SK-MEL-5 (cell line): ENCODE measurements around the gene BABAM2. TPM values are rescaled to one million over a fixed set of nuclear protein-coding genes. Genes with fewer than 3 reads are reported as not detected.
A peak's percentile ranks its signal among the peaks of the same experiment; 100 is the strongest.

Experiments used
- DNase-seq: peaks from one replicate; pipeline ENCODE4 v3.0.0-alpha.2; 2016; ENCODE audit warnings: low read depth, low spot score
- in situ Hi-C: cut with HindIII; loops from 2 replicates; pipeline ENCODE4 v1.10.0; 2016; ENCODE audit warnings: low sequenced_read_pairs, high pct_unique_total_duplicates, low pct_unique_long_range_greater_than_20kb
- total RNA-seq: library from RNA; depleted of rRNA; stranded (reverse); fragments of >200 nt; shearing (Covaris generic); gene quantifications from 2 replicates; pipeline ENCODE4 v1.2.3, GENCODE V29; 2014

Gene BABAM2
- total RNA-seq, 1 experiment from 2014 or later, result 50.7 TPM

- no peak for DNase-seq
Measured at GRCh38 chr2:27901234-27901633, 10.7 kb downstream of the BABAM2 start.

DNA sequence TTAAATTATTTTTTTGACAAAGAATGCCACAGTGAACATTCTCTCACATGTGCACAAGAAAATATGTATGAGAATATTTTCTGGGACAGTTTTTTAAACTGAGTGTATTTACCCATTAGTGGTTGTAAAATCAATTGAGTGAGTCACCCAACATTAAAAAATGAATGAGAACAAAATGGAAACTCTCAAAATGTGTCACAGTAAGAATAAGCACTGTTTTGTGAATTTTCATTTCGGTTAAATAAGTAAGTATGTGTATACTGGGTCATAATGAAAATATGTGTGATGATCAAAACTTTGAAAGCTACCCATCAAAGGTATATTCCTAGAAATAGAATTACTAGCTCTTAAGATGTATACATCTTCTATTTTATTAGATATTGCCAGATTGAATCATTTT is 11.6 kb downstream of the BABAM2 start:
- DNase-seq, result no peak
- in situ Hi-C loops, result no loop called here

More at GRCh38 chr2:27901234-27901633, 10.7 kb downstream of the BABAM2 start:
- in situ Hi-C loops, result no loop called here

DNA sequence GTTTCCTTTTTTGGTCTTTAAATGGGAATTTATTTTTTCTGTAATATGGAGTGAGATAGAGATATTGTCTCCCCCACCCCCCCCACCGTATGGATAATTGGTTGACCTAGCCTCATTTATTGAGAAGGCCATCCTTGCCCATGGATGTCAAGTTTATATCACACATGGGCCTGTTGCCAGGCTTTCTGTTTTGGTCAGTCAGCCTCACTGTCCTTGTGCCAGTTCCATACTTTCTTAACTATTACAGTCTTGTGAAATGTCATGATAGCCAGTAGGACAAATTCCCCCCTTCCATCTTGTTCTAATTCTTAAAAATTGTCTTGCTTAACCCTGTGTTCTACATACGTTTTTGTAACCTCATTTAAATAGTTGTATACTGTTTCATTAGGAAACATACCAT is 12.5 kb downstream of the BABAM2 start:
- in situ Hi-C loops, result no loop called here
- no peak for DNase-seq

DNA sequence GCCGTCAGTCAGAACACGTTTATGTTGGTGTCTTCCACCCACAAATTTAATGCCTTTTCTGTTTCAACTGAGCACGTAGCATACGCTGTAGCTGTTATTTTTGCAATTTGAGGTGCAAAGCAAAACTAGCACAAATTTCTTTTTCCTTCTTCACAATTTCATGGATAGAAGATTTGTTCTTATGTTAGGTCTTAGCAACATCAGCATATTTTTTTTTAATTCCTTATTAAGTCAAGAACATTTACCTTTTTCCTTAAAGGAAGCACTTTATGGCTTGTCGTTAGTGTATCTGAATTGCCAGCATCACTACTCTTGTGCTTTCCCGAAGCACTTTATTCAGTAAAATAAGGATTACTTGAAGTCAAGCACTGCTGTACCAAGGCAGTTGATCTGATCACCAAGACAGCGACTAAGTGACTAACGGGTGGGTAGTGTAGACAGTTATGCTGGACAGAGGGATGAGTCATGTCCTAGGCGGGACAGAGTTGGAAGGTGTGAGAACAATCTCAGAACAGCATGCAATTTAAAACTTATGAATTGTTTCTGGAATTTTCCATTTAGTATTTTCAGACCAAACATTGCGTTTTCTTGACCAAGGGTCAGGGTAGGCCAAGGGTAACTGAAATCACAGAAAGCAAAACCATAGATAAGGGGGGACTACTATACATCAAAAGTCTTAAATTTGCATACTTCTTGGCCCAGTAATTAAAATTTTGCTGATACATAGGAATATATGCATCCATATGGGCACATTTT is 13.3 kb downstream of the BABAM2 start:
- no peak for DNase-seq
- in situ Hi-C loops, result no loop called here

DNA sequence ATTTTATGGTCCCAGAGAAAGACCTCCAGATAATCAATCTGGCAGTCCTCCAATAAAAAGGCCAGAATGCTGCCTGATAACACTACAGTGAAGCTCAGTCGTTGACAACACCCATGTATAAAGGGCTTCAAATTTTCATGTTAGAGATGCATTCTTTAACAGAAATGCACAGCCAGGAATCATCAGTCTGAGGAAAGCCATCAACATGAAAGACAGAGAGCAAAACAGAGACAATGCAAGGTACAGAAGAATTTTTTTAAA is 13.8 kb downstream of the BABAM2 start:
- no peak for DNase-seq
- in situ Hi-C loops, result no loop called here

DNA sequence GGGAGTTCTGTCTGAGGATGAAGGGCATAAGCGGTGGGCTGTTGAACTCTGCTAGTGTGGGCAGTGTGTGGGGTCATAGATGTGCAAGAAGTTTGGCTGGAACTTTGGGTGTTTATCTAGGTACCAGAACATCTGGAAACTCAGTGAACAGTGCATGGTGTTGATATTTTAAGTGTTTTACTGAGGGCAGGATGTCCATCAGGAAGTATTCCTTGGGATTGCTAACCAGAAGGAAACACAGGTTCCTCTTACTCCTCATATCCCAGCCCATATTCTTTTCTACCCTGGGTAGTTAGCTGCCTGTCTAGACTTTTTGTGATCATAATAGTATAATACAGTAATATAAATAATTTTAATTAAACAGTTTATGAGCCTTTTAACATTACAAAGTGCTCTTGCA is 15.5 kb downstream of the BABAM2 start:
- in situ Hi-C loops, result no loop called here
- DNase-seq, result no peak

- no peak for DNase-seq
- in situ Hi-C loops, result no loop called here
Measured at GRCh38 chr2:27907547-27907946, 17.0 kb downstream of the BABAM2 start.

DNA sequence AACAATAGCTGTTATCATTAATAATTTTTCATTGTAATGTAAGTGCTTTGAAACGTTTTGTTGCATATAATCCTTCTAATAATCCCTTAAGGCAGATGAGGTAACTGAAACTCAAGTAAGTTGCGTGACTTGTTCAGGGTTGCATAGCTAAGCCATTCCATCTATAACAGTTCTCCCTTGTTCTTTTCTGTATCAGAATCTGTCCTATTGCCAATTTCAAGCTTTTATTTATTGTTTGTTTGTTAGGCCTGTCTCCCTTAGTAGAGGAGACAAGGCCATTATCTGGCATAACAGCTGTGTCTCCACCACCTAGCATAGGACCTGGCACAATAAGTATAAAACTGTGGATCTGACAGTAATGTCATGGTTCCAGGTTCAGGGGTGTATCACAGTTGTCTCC is 19.4 kb downstream of the BABAM2 start:
- in situ Hi-C loops, result no loop called here
- peak; percentile 85 for DNase-seq

- peak; percentile 80 for DNase-seq
- in situ Hi-C loops, result no loop called here
Measured at GRCh38 chr2:27911458-27912210, 21.1 kb downstream of the BABAM2 start.

GRCh38 chr2:27912512-27912911 is 22.0 kb downstream of the BABAM2 start:
- in situ Hi-C loops, result no loop called here
- no peak for DNase-seq

DNA sequence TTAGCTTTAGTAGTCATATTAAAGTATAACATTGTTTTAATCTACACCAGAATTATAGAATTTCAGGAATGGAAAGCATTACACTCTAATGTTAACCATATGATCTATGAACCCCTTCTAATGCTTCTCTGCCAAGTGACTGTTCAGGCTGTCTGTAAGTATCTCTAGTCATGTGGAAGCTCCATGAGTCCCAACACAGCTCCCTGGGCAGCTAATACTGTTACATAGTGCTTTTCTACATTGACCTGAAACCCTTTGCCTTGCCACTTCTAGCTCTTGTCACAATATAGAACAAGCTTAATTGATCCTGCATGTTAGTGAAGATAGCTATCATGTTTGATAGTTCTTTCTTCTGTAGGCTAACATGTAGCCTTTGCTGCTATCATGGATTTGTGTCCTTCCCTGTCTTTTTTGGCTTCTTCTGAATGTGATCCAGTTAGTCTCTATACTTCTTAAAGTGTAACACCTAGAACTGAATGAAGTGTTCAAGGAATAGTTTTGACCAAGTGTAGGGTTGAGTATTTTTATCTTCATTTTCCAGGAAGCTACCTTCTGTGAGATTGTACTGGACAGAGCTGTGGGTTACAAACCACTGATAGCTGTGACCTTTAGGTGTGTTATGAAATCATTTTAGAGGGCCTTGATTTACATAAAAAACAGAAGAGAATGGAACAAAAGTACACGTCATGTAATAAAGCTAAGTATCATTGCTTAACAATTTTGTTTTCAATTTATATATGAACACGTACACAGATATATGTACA is 23.7 kb downstream of the BABAM2 start:
- DNase-seq, result no peak
- in situ Hi-C loops, result no loop called here

DNA sequence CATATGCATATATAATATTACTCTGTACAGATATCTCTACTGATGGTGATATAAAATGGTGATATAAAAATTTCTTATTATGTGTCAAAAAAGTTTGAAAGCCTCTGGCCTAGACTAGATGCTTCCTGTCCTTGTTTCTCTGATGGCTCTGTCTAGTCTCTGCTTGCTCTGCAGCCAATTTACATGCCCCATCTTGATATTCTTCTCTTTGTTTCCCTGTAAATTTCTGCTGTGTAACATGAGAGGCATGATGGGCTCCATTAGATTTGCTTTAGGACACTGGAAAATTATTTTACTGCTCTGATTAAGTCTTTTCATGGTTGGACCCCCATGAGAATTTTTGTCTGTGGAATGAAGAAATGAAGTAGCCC is 24.3 kb downstream of the BABAM2 start:
- in situ Hi-C loops, result no loop called here

DNA sequence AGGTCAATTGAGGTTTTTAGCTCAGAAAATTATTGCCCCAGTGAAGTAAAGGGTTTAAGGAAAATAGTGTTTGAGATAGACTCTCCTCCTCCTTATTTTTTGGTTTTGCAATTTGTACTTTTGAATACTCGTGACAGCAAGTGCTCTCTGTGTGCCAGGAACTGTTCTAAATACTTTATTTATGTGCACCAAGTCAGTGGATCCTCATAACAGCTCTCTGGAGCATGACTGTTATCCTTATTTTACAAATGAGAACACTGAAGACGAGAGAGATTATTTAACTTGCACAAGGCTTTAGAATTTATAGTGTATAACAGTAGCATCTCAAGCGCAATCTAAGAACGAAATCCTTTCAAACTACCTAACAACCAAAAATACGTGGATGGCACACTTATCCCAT is 24.7 kb downstream of the BABAM2 start:
- DNase-seq, result no peak
- in situ Hi-C loops, result no loop called here

More for the DNA sequence above, 24.3 kb downstream of the BABAM2 start:
- no peak for DNase-seq

DNA sequence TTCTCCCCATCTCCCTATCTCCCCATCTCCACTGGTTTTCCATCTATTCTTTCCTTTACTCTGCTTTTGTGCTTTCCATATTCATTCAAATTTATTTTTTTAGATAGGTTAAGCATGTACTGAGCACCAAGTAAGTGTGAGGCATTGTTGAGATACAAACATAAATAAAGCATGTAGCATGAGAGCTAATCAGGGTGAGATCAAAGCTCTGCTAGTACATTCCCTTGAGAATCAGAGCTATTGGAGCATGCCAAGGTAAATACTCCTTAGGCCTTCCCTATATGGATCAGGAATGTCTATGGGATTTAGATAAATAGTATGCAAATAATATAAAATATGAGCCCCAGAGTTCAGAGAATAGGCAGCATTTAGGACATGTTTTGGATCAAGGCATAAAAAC is 25.3 kb downstream of the BABAM2 start:
- DNase-seq, result no peak
- in situ Hi-C loops, result no loop called here

DNA sequence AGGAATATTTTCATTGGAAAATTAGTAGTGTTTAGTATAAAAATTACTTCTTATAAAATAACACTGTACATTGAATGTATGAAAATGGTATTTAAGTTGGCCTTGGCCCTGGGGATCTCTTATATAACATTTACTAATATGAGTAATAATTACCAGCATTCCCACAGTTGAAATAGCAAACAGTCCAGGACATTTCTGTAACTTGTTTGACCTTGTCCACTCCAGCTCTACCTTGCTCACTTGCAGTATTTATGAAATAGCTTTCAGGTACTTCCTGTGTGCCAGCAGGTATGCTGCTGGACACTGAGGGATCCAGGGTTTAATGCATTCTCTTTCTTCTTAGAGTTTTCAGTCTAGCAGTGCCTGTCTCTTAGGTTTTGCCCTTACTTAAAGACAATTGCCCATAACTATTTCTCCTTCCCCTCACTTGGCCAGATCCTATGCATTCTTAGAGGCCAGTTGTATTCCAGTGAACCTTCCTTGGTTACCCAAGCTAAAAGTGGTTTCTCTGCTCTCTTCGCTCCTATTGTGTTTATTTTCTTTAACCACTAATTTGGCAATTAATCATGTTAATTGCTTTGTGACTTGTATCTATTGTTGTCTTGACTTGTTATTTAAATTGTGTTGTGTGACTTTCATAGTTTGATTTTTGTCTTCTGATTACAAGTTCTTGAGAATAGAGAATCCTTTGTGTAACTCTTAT is 25.9 kb downstream of the BABAM2 start:
- peak; percentile 6 for DNase-seq
- in situ Hi-C loops, result no loop called here

DNA sequence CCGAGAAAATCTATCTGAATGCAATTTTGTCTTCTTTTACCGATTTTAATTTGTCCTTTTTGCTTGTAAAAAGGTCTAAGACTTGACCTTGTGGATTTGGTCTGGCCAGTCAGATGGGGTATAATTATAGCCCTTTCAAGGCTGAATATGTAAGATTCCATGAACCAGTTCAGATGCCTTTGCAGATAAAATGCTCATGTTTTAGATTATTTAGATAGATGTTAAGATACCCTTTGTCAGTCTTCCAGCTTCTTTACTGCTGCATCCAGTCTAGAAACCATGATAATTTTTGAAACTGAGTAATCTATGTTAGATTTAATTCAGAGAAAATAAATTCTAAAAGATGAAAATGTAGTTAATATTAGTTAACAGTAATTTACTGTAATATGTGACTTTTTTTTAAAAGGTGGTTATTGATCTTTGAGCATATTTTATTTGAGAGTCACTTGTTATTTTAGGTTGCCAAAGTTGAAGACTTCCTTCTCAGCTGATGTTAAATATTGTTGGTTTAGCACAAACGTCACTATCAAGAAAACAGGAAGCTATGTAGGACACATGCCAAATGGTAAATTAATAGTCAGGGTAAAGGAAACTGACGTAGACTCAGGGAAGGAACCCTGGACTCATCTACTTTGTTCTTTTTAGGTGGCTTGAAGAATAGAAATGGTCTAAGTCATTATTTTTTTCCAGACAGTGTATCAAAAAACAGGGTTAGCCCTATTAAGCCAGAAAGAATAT is 29.8 kb downstream of the BABAM2 start:
- DNase-seq, result peak; percentile 37
- in situ Hi-C loops, result no loop called here

DNA sequence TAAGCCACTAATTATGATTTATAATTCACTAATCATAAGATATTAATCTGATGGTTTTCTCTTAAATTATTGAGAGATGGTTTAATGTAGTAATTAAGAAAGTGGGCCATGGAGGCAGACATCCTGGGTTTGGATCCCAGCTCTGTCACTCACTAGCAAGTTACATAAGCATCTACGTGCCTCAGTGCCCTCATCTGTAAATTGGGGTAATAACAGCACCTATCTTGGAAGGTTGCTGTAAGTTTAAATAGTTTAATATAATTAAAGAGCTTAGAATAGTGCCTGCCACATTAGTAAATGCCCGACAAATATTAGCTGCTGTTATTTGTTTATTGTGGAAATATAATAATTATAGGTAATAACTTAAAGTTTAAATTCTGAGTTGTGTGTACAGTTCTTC is 30.9 kb downstream of the BABAM2 start:
- in situ Hi-C loops, result no loop called here
- DNase-seq, result no peak
